ENCODE results near the gene SMAD4.

The SMAD4 gene

DNA sequence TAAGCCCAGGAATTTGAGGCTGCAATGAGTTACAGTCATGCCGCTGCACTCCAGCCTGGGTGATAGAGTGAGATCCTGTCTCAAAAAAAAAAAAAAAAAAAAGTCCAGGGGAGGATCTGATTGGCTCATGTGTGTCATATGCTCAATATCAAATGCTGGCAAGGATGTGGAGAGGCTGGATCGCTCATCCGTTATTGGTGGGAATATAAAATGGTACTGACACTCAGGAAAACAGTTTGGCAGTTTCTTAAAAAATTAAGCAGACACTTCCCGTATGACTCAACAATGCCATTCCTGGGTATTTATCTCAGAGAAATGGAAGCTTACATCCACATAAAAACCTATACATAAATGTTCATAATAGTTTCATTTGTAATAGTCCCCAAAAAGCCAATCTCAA lies 98.5 kb downstream of the SMAD4 start:
- no peaks in the 10 kb centered on the region for H4K20me1 ChIP-seq (ENCODE audit: insufficient read depth)
- TF ChIP-seq, protein P1, sequence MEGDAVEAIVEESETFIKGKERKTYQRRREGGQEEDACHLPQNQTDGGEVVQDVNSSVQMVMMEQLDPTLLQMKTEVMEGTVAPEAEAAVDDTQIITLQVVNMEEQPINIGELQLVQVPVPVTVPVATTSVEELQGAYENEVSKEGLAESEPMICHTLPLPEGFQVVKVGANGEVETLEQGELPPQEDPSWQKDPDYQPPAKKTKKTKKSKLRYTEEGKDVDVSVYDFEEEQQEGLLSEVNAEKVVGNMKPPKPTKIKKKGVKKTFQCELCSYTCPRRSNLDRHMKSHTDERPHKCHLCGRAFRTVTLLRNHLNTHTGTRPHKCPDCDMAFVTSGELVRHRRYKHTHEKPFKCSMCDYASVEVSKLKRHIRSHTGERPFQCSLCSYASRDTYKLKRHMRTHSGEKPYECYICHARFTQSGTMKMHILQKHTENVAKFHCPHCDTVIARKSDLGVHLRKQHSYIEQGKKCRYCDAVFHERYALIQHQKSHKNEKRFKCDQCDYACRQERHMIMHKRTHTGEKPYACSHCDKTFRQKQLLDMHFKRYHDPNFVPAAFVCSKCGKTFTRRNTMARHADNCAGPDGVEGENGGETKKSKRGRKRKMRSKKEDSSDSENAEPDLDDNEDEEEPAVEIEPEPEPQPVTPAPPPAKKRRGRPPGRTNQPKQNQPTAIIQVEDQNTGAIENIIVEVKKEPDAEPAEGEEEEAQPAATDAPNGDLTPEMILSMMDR (conservative IDR thresholded peaks at IDR 0.05; ENCODE audit: low read depth, low read length), result no peak
- H3K9ac ChIP-seq, result no peak overlapping the region
- no peaks in the 10 kb centered on the region for H3K4me1 ChIP-seq (ENCODE audit: low read depth, poor library complexity, severe bottlenecking)
- H3K4me3 ChIP-seq (IDR thresholded peaks at IDR 0.05; ENCODE audit: insufficient read depth, low read depth, low read length), result no peak overlapping the region
- H3K4me2 ChIP-seq, result no peak overlapping the region
- no peaks in the 10 kb centered on the region for H3K79me2 ChIP-seq (ENCODE audit: insufficient read depth, low read depth)
- H3K27ac ChIP-seq, result no peak overlapping the region
- H3K27me3 ChIP-seq (ENCODE audit: insufficient read depth, low read depth), result no peaks in the 10 kb centered on the region
- H3K36me3 ChIP-seq (ENCODE audit: insufficient read depth), result no peaks in the 10 kb centered on the region
- H2AFZ ChIP-seq (ENCODE audit: low read depth), result no peak overlapping the region

- Histone ChIP-seq H3K27ac (no peak overlapping the region), H3K4me2 (no peak overlapping the region), H3K9ac (no peak overlapping the region), H3K36me3 (ENCODE audit: insufficient read depth) (no peaks in the 10 kb centered on the region), H3K4me1 (ENCODE audit: low read depth, poor library complexity, severe bottlenecking) (no peaks in the 10 kb centered on the region), H3K4me3 (IDR thresholded peaks at IDR 0.05; ENCODE audit: insufficient read depth, low read depth, low read length) (no peak overlapping the region), H3K79me2 (ENCODE audit: insufficient read depth, low read depth) (no peaks in the 10 kb centered on the region), H2AFZ (ENCODE audit: low read depth) (no peak overlapping the region), H4K20me1 (ENCODE audit: insufficient read depth) (no peaks in the 10 kb centered on the region), H3K27me3 (ENCODE audit: insufficient read depth, low read depth) (no peaks in the 10 kb centered on the region)
- TF ChIP-seq, protein P1 (conservative IDR thresholded peaks at IDR 0.05; ENCODE audit: low read depth, low read length), result no peak
Measured at GRCh38 chr18:51132256-51132935, 102.4 kb downstream of the SMAD4 start.

DNA sequence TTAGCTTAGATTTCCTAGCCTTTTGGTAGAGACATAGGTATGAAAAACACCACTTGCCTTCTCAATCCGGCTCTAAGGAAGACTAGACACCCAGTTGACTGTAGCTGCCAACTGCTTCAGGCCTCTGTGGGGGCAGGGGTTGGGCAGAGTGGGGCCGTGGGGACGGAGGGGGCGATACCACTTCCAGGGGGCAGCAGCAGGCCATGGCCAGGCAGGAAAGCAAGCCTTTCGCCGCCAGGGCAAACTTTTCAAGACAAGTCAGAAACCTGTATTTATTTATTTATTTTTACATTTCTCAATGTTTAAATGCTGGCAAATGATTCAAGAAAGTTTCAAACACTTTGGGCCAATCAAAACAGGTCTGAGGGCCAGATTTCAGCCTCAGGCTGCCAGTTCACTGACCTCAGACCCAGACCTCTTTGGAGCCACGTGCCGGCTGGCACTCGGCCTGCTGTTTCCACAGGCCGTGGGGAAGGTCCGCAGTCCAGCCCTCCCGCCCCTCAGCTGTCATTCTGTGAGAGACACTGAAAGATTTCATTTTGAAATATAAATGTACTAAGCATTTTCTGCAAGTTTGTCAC lies 103.7 kb downstream of the SMAD4 start:
- Histone ChIP-seq H3K79me2 (ENCODE audit: insufficient read depth, low read depth) (no peaks in the 10 kb centered on the region), H3K27me3 (ENCODE audit: insufficient read depth, low read depth) (no peaks in the 10 kb centered on the region), H2AFZ (ENCODE audit: low read depth) (no peak overlapping the region), H4K20me1 (ENCODE audit: insufficient read depth) (no peaks in the 10 kb centered on the region), H3K4me2 (no peak overlapping the region), H3K36me3 (ENCODE audit: insufficient read depth) (no peaks in the 10 kb centered on the region), H3K4me3 (IDR thresholded peaks at IDR 0.05; ENCODE audit: insufficient read depth, low read depth, low read length) (no peak overlapping the region), H3K27ac (no peak overlapping the region), H3K4me1 (ENCODE audit: low read depth, poor library complexity, severe bottlenecking) (no peaks in the 10 kb centered on the region), H3K9ac (no peak overlapping the region)
- TF ChIP-seq, protein P1 (conservative IDR thresholded peaks at IDR 0.05; ENCODE audit: low read depth, low read length), result no peak
